HG02943 (cell line): Measurements from ENCODE around the gene MTA1.

ENCODE experiments used
- ATAC-seq: cut with Tn5 transposase; IDR thresholded peaks from one replicate; pipeline ENCODE4 v1.9.1; 2021; ENCODE audit warnings: mild to moderate bottlenecking, low read depth, moderate library complexity; ENCODE audit not compliant: unreplicated experiment

The MTA1 gene

DNA sequence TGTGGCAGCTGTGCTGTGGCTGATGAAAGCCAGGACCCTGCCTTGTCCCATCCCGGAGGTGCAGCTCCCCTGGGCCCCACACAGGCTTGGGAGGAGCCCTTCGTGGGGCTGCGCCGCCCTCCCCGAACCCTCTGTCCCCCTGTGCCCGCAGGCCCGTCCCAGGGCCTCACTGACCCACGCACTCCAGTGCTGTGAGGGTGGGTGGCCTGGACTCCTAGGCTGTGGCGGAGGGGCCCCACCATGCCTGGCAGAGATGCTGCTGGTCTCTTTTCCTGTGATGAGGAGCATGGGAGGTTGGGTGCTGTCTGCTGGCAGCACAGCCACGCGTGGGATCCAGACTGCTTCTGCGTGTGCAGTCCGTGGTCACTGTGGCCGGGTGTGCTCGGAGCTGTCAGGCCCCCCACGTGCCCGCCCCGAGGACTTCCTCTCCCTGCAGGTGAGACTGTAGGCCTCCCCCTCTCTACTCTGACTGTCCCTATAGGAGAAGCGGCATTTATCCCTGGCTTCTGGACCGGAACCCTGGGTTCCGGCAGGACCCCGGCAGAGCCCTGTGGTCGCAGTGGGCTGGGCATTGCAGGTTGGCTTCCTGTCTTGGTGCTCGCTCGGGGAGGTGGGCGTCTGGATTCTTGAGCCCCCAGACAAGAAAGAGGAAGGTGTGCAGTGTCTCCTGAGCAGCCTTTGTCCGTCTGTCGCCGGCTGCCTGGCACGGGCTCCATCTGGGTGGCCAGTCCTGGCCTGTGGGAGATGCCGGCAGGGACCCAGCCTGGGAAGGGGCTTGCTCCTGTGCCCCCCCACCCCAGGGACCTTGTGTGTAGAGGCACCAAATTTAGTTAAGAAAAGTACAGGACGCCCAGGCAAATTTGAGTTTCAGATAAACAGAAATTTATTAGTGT, 2.3 kb downstream of the MTA1 start:
- no peak for ATAC-seq

DNA sequence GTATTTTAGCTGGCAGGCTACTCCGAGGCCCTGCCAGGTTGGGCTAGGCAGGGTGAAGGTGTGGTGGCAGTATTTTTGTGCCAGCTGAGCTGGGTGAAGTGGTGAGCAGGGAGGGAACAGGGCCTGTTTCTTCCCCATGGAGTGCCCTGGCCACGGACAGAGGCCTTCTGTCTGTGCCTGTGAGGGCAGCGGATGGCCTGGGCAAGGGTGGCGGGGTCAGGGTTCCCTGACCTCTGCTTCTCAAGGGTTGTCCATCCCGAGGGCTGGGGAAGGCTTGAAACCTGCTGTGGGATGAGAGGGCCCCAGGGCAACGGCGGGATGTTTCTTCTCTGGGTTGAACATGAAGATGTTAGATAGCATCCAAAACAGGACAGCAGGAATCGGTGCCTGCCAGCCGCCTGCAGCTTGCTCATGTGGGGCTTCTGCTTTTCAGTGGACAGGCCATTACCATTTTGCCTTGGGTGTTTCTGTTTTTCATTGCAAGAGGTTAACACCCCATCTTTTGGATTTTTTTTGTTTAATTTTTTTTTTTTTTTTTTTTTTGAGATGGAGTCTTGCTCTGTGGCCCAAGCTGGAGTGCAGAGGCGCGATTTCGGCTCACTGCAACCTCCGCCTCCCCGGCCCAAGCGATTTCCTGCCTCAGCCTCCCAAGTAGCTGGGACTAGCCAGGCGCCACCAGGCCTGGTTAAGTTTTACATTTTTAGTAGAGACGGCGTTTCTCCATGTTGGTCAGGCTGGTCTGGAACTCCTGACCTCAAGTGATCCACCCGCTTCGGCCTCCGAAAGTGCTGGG, 3.3 kb downstream of the MTA1 start:
- no peak for ATAC-seq

DNA sequence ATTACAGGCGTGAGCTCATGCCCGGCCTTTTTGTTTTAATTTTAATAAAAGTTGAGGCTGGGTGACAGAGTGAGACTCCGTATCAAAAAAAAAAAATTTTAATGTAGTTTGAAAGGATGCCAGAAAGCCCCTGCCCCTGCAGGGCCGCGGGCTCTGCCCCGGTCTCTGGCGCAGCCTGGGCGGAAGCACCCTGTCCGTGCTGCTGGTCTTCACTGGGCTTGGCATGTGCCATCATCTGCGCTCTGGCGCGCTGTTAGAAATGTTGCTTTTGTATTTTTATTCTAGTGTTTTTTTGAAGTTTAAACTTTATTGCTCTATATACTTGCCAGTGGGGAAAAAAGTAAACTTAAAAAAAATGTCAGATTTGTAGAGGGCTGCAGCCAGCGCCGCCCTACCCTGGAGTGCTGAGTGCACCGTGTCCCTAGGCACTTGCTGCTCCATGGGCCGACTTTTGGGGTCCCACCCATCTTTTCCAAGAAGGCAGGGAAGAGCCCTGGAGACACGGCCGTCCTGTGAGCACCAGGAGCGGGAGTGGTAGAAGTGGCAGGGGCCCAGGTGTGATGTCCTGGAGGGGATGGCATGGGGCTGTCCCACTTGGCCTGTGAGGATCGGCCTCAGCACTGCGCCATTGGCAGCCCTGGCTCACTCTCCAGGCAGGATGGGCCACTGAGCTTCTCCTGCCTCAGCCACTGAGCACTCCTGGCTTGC, 4.0 kb downstream of the MTA1 start:
- ATAC-seq: no peak

DNA sequence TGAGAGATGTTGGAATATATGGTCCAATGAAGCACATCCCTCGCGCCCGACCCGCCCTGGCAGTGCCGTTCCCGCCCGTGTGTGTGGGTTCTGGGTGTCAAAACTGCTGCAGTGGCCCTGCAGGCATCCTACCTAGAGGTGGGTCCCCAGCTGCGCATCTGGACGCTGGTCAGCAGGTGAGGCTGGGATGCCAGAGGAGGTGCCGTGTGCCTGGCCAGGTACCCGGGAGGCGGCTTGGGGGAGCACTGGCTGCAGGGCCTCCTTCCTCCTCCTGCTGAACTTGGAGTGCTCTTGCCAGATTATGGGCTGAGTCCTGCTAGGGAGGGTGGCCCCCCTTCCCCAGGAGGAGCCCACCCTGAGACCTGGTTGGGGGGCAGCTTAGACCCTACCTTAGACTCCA, 5.2 kb downstream of the MTA1 start:
- ATAC-seq: no peak

DNA sequence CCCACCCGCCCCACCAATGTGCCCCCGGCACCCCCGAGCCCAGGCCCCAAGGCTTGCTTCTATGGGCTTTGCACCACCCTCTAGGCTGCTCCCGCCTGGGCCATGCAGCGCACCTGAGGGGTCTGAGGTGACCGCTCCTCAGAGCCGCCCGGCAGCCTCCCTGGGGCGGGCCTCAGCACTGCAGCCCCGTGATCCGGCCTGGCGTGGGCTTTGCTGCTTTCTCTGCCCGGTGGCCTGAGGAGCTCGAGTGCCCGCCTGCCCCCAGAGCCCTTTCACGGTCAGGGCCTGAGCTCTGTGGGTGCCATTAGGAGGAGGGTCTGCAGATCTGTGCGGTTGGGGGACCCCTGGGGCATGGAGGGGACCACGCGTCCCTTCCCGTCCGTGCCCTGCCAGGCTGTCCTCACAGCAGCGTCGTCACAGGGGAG, 6.2 kb downstream of the MTA1 start:
- ATAC-seq: no peak

DNA sequence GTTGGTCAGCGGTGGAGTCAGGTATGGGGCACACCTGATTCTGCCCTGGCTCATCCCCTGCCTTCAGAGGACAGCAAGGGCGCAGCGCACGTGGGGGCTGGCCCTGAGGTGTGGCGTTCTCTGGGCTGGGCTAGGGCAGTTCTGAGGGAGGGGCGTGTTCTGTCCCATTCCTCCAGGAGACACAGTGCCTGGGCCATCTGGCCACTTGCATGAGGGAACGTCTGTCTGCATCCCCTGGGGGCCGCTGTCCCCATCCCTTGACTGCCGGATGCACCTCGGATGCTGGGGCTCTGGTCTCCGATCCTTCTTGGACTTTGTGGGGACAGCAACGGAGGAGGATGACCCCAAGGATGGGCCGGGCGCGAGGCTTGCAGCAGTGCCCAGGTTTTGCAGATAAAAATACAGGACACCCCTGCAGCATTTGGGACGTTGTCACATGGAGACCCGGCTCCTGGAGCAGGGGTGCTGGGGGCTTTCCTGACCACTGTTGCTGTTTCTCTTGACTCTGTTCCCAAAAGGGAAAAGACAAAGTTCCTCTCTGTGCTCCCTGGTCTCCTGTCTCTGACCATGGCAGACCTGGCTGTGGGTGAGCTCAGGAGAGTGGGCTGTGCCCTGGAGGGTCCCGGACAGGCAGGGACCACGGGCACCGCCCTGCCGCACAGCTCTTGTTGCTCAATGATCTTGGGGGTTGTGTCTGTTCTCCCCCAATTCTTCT, 6.9 kb downstream of the MTA1 start:
- no peak for ATAC-seq

DNA sequence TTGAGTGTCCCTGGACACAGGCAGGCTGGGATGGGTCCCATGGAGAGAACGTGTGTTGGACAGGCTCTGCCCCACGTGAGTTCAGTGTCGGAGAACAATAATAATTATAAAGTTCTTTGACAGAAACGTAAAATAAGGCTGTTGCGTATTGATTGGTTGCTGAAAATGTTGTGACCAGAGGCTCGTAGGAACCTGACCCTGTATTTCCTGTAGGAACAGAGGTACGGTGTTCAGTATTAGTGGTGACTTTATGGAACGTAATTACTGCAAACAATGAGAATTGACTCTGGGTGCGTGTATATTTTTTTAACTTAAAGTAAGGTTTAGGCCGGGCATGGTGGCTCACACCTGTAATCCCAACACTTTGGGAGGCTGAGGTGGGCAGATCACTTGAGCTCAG, 7.8 kb downstream of the MTA1 start:
- no peak for ATAC-seq

DNA sequence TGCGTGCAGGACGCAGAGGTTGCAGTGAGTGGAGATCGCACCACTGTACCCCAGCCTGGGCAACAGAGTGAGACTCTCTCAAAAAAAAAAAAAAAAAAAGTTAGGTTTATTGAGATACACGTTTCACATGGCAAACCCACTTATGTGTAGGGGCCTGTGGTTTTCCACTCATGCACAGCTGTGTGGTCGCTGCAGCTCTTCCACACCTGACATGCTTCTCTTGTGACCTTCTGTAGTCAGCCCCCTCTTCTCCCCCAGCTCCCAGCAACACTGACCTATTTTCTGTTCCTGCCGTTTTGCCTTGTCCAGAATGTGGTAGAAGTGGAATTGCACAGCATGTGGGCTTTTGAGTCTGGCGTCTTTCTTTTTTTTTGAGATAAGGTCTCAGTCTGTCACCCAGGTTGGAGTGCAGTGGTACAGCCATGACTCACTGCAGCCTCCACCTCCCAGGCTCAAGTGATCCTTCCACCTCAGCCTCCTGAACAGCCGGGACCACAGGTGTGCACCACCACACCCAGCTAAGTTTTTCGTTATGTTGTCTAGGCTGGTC, 8.4 kb downstream of the MTA1 start:
- ATAC-seq: no peak

DNA sequence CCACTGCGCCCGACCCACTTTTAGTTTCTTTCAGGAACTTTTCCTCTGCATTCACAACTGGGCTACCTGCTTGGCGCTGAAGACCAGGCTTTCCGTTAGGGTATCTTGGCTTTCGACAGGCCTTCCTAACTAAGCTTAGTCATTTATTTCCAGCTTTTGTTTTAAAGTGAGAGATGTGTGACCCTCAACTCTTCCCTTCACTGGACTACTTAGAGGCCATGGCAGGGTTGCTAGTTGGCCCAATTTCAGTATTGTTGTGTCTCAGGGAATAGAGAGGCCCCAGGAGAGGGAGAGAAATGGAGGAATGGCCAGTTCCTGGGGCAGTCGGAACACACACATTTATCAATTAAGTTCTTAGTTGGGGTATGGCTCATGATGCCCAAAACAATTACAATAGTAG, 10.4 kb downstream of the MTA1 start:
- ATAC-seq: no peak

DNA sequence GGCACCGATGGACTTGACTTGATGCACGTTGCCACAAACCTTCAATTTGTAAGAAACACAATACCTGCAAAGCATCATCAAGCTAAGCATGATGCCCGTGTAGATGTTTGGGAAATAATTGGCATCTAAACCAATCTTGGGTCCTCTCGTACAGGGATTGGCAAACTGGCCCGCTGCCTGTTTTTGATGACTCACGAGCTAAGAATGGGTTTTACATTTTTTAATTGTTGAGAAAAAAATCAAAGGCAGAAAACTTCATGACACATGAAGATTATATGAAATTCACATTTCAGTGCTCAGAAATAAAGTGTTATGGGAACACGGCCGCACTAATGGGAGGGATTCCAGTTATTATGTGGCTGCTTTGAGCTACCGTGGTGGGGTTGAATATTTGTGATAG, 10.9 kb downstream of the MTA1 start:
- no peak for ATAC-seq

DNA sequence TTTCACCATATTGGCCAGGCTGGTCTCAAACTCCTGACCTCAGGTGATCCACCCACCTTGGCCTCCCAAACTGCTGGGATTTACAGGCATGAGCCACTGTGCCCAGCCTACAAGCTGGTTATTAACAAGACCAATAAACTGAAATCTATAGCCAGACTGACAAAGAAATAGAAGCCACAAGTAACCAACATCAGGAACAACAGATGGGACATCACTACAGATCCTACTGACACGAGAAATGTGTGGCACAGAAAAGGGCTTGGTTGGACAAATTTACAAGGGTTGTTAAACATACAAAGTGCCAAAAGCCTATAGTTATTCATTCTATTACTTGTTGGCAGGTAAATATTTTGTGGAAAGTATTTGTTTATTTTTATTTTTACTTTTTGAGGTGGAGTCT, 11.6 kb downstream of the MTA1 start:
- no peak for ATAC-seq

DNA sequence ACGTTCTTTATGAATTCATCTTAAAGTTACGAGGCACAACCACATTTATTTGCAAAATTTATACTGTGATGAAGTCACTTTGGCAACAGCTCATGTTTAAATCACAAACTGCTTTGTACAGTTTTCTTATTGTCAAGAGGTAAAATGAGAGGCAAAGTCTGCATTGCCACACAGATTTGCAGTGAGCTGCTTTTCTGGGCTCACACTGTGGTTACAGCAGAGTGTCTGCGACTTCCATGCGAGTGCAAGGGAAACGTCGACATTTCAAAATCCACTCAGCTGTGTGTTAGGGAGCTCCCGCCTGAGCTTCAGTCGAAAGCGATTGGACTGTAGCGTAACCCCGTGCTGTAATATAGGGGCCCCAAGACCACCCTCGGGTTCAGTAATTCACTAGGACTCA, 13.0 kb downstream of the MTA1 start:
- no peak for ATAC-seq

DNA sequence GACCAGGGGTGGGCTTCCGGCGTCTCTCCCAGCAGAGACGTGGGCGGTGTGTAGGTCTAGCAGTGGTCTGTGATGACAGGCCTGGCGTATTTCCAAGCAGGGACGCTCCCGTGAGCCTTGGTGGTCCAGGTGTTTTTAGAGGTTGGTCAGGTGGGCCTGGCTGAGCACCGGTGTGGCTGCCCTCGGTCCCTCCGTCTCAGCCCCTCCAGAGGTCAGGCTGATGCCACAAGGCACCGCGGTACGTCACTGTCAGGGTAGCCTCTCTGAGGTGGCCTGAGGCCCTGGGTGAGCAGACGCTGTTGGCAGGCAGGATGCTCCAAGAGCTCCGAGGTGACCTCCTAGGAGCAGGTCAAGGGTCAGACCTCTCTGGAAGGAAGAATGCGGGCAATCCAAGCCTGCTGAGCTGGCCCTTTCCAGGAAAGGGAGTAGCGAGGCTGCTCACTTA, 13.6 kb downstream of the MTA1 start:
- ATAC-seq: no peak

DNA sequence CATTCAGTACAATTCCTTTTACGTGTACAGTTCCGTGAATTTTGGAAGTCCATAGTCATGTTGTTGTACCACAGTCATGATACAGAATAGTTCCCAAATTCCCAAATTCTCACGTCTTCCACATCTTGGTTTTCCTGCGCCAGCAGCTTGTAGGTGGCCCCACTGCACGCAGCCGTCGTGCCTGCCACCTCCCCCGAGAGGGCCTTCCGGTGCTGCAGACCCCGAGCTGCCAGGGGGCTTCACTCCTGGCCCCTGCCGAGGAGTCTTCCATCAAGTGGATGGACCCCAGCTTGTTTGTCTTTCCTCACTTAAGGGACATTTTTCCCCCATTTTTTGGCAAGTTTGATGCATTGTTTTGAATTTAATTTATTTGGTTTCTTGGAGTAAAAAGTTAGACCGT, 16.8 kb downstream of the MTA1 start:
- no peak for ATAC-seq

DNA sequence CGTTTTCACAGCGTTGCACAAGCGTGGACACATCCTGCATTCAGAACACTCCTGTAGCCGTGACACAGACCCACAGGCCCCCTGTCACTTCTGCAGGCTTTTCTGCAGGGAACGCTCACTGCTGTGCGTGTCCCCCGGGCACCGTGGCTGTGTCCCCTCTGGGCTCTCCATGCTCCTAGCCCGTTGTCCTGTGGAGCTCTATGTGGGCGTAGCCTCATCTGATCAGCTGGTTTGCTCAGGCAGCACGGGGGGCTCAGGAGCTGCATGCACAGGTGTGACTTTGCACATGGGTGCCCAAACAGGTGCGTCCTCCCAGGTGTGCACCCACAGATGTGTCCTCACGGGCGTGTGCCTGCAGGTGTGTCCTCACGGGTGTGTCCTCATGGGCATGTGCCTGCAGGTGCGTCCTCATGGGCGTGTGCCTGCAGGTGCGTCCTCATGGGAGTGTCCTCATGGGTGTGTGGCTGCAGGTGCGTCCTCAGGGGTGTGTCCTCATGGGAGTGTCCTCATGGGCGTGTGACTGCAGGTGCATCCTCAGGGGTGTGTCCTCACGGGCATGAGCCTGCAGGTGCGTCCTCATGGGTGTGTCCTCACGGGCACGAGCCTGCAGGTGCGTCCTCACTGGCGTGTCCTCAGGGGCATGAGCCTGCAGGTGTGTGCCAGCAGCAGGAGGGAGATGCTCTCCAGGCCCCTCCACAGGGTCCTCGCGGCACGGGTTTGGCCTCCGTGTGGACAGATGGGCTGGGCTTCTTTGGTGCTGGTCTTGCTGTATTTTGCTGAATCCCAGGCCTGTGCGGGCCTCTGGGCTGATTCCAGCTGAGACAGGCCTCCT, 17.5 kb downstream of the MTA1 start:
- no peak for ATAC-seq

DNA sequence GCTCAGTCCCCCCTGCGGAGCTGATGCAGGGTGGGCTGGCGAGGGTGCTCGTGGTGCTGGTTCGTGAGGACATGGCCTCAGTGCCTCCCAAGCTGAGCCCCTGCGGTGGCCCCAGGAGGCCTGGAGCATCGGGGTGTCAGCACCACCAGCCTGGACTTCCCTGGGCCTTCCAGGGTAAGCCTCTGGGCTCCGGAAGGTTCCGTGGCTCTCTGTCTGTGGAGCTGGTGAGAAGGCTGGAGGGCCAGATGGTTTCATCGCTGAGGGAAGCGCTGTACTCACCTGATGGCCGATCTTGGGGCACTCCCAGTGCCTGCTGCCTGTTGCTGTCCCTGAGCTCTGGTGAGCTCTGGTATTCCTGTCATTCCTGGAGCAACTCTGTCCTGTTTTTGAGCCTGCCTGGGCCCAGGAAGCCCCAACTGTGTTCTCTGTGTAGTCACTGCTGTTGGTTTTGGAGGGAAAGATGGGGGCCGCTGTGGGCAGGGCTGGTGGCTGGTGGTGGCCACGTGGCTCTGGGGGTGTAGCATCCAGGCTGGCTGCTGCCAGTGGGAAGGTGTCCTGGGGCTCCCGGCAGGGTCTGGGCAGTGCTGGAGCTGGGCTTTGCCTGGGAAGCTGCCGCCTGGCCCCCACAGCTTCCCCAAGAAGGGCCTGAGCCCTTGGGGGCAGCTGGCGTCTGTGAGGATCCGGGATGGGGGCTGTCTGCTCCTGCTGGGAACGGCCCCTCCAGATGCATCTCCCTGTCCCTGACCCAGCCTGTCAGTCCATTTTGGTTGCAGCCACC, 18.3 kb downstream of the MTA1 start:
- ATAC-seq: no peak

DNA sequence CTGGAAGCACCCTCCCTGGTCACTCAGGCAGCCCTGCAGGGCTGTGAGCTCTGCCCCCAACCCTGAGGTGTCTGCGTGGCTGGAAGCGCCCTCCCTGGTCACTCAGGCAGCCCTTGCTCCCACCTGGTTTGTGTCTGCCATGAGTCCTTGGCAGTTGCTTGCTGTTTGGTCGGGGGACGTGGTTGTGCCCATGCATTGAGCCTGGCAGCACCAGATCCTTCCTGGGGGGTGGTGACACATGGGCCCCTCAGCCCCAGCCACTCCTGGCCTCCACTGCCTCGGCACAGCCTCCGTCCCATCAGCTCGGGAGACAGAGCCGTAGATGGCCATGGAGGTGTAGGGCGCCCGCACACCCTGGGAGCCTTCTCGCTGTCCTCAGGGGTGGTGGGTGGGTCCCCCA, 19.6 kb downstream of the MTA1 start:
- no peak for ATAC-seq

DNA sequence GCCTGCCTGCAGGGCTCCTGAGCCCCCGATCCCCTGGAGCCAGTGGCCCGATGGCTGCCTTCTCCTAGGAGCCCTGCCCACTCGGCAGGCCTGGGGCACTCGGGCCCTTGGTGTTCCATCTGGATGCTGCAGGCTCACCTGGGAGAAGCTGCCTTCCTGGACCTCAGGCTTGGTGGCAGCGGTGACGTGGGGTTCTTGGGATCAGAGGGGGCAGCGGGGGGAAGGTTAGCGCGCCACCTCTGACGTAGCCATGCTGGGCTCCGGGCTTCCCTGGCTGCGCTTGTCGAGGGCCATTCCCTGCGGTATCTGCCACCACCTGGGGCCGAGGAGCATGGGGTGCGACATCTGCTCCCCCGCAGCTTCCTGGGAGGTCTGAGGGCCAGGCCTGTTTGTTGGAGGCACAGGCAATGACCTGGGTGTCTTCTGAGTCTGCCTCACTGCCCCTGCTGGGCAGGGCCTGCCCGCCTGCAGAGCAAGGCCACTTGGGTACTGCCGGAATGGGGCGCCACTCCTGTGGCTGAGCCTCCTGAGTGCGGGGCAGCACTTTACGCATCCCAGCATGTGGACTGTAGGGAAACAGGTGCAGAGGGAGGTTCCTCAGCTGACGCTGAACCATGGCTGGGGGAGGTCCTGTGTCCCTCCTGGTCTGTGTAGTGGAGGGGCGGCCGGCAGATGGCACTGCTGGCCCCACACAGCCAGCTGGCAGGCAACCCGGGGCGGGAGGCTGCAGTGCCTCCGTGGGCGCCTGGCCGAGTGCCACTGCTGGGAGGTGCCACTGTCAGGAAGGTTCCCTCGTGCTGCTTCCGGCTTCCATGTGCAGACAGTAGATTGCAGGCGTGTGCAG, 20.3 kb downstream of the MTA1 start:
- ATAC-seq: no peak
